ENCODE measurements around the gene FKBP11. TPM values are rescaled to one million over a fixed set of nuclear protein-coding genes. Genes with fewer than 3 reads are reported as not detected.

FKBP11 gene
- 22.4 TPM for polyA plus RNA-seq (ENCODE audit: insufficient read length)
- long read RNA-seq, donor 1, full-length matches to known transcripts: 10 of 10 reads
- long read RNA-seq, donor 1, partial matches to known transcripts: 0 of 10 reads
- long read RNA-seq, donor 1, other reads (novel, unspliced or antisense): 0 of 10 reads
- long read RNA-seq, donor 2, full-length matches to known transcripts: 10 of 10 reads
- long read RNA-seq, donor 2, partial matches to known transcripts: 0 of 10 reads
- long read RNA-seq, donor 2, other reads (novel, unspliced or antisense): 0 of 10 reads
- long read RNA-seq, donor 3, full-length matches to known transcripts: 12 of 53 reads
- long read RNA-seq, donor 3, partial matches to known transcripts: 41 of 53 reads
- long read RNA-seq, donor 3, other reads (novel, unspliced or antisense): 0 of 53 reads
- long read RNA-seq, donor 4, full-length matches to known transcripts: 3 of 3 reads
- long read RNA-seq, donor 4, partial matches to known transcripts: 0 of 3 reads
- long read RNA-seq, donor 4, other reads (novel, unspliced or antisense): 0 of 3 reads
- long read RNA-seq, donor 5, full-length matches to known transcripts: 15 of 15 reads
- long read RNA-seq, donor 5, partial matches to known transcripts: 0 of 15 reads
- long read RNA-seq, donor 5, other reads (novel, unspliced or antisense): 0 of 15 reads
- long read RNA-seq, donor 6, full-length matches to known transcripts: 16 of 16 reads
- long read RNA-seq, donor 6, partial matches to known transcripts: 0 of 16 reads
- long read RNA-seq, donor 6, other reads (novel, unspliced or antisense): 0 of 16 reads
- long read RNA-seq, donor 7, full-length matches to known transcripts: 19 of 19 reads
- long read RNA-seq, donor 7, partial matches to known transcripts: 0 of 19 reads
- long read RNA-seq, donor 7, other reads (novel, unspliced or antisense): 0 of 19 reads
- long read RNA-seq, donor 8, full-length matches to known transcripts: 7 of 7 reads
- long read RNA-seq, donor 8, partial matches to known transcripts: 0 of 7 reads
- long read RNA-seq, donor 8, other reads (novel, unspliced or antisense): 0 of 7 reads

GRCh38 chr12:48925304-48926011, at the start of gene FKBP11:
TSS of gene FKBP11 (minus strand) at chr12:48925492. CDS start at chr12:48925428, 64 bp downstream.
- DNase-seq: no peak

DNA sequence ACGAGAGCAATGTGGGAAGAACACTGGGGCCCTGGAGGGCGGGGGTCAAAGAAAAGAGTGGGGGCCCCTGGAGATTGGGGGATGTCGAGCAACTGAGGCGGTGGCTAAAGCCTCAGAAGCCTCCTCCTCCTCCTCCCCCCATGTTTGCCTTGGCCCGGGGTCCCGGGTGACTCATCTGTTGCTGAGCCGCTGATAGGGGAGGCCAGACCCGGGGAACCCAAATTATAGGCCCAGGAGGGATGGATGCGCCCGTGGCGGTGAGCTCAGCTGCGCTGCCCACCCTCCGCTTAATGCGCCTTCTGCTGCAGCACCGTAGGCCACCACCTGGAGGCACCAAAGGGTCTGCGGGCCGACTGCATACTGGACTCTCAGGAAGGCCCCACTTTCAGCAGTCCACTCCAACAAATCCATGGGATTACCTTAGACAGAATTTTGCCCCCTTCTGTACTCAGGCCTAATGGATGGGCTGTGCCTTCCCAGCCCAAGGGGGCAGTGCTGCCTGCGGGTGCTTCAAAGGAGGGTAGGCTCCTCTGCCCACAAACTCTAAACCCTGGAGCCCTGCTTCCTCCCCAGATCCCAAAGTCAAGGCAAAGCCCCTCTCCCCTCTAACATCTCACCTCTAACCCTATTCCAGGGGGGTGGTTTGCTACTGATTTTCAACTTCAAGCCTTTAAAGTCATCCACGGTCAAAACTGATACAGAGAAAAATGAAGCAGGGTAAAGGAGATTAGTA, 48.8 kb upstream of the FKBP11 start:
- DNase-seq: no peak

DNA sequence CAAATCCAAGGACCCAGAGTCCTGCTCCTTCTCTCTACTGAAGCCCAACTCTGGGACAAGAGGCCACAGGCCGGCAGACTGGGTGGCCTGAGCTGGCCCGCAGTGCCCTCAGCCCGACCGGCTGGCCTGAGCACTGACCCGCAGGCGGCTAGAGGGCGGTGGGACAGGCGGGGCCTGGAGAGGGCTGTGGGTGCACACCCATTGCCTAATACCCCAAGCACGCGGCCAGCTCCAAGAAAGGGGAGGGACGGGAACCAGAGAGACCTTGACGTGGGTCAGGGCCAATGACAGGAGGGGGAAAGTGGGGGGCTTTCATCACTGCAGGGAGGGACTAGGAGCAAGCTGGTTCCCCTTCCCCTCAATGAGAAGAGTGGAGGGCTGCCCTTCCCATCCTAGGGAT, 48.2 kb upstream of the FKBP11 start:
- no peak for DNase-seq

GRCh38 chr12:48972952-48973483, 47.7 kb upstream of the FKBP11 start:
- no peak for DNase-seq

DNA sequence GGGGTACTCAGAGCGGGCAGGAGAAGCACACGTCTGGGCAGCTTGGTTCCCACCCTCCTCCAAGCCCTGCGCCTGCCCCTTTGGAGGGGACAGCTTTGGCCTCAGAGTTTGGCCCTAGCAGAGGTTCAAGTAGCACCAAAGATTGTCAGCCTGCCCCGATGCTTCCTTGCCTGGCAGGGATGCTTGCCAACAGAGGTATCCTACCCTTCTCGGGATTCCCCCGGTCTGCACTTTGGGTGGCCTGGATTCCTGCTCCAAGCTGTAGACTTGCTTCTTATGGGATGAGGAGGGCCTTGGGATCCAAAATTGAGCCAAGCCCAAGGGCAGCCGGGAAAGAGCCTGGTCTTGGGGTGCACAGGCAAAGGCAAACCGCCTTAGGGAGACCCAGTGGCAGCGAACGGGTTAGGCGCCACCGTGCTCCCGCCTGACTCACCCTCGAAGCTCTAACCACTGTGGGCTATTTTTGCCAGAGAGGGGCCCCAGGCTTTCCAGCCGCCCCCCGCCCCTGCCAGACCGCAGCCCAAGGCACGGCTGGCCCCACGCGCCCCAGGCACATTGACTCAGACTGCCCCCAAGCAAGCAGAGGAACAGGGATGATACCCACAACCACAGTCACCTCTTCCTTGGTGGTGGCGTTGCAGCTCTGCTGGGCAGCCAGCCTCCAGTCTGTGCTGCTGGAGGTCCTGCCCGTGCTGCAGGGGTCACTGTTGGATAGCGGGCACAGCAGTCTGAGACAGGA, 47.1 kb upstream of the FKBP11 start:
- no peak for DNase-seq

GRCh38 chr12:48970702-48971334, 45.5 kb upstream of the FKBP11 start:
- DNase-seq: no peak

- DNase-seq: no peak
These were observed 44.8 kb upstream of the FKBP11 start for GRCh38 chr12:48969833-48970701.

- no peak for DNase-seq
These were observed 44.0 kb upstream of the FKBP11 start for GRCh38 chr12:48969160-48969771.

DNA sequence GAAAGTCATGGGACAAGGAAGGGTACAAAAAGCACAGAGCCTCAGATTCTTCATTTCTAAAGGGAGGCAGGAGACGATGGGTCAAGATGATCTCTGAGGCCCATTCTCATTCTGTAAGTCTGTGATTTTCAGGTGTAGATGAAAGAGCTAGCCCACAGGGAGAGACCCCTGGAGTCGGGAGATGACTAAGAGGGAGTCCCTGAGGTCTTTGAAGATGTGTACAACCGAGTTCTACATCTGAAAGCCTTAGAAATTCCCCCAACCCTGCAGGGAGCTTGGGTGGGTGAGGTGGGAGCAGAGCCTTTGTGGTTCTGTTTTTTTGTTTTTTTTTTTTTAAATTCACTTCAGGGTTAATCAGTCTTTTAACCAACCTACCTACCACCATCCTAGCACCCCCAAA, 43.2 kb upstream of the FKBP11 start:
- DNase-seq: no peak

DNA sequence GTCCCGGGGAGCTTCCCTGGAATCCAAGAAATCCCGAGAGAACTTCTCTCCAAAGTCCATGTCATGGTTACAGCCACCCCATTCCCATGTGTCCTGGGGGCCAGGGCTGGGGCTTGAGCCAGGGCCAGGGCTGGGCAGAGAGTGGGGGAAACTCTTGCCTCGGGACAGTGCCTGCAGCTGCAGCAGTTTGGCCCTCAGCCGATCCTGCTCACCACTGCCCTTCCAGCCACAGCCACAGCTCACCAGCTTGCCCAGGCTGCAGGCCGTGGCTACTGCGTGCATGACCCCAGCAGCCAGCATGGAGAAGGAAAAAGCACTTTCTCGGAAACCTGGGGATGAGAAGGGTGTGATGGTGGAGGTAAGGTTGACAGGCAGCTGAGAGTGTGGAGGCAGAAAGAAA, 42.7 kb upstream of the FKBP11 start:
- no peak for DNase-seq

DNA sequence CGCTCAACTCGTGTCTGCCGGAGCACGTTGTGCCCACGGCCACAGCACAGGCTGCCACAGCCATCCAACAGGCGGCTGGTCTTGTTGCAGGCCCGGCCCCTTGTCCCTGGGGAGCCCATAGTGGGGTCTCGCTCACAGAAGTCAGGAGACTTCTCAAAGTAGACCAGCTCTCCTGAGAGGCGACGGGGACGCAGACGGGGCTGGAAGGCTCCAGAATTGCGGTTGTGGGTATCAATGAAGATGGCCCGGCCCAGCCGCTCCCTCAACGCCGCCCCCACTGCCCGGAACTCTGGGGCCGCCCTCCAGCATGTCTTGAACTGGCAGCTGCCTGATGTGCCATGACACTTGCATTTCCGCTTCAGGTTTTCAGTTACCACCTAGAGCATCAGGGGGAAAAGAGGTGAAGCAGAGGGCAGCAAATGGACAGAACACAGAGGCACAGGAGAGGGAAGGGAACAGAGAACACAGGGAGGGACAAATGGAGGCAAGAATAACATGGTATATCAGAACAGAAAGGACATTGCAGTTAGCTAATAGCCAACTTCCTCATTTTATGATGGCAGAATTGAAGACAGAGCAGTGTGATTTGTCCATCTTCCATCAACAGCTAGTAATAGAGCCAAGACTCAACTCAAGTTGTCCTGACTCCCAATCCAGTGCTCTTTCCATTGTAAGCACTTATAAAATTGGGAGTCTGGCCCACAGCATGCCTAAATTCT, 41.0 kb upstream of the FKBP11 start:
- DNase-seq: no peak

DNA sequence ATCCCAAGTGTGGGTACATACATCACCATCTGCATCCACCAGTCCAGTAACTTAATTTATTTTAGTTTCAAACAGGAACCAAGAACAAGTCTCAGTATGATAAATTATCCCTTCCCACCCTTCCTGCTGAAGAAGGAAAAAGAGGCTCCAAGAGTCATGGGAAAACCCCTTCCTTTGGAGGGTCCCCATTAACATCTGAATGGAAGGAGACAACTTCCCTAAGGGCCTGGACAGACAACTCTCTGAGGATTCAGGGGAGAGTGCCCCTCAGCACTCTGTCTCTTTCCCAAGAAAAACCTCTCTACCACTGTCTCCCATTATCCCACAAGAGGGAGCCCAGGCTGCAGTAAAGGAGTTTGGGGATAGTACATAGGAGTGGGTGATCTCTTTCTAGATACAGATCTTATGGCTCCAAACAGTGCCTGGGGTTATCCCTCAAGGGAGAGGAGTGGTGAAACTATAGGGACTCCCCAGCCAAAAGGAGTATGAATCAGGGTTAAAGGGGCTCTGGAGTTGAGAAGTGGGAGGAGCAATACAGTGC, 40.1 kb upstream of the FKBP11 start:
- no peak for DNase-seq

- no peak for DNase-seq
These were observed 36.5 kb upstream of the FKBP11 start for GRCh38 chr12:48961801-48962200.

DNA sequence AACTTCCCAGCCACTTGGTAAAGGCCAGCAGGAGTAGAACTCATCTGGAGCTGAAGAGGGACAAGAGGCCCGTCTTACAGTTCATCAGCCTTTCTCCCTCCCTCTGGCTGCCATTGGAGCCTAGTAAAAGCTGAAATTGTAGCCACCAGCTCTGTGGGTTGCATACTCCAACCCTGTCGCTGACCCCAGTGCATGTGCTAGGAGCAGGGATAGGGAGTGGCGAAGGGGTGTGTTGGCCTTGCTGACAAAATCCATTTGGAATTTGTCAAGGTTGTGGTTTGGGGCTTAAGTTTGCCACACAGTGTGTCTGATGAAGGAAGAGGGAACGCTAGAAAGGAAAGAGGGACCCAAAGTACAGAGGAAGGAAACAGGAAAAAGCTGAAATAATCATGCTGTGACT, 36.0 kb upstream of the FKBP11 start:
- DNase-seq: no peak

GRCh38 chr12:48960834-48961233, 35.5 kb upstream of the FKBP11 start:
- no peak for DNase-seq

- DNase-seq: no peak
These were observed 32.7 kb upstream of the FKBP11 start for GRCh38 chr12:48958049-48958388.
